Smooth muscle cell (in vitro differentiated cells): ENCODE data around the gene RGS18. TPM values are rescaled to one million over a fixed set of nuclear protein-coding genes. Genes with fewer than 3 reads are reported as not detected.
A peak's percentile ranks its signal among the peaks of the same experiment; 100 is the strongest.

ENCODE experiments used
- DNase-seq: peaks from one replicate; lab custom pipeline; 2025; ENCODE audit not compliant: unreplicated experiment; lab: John Stamatoyannopoulos, UW
- H2AFZ ChIP-seq: fragments of 200-600 bp; sonication (generic); 2 replicates; pipeline ENCODE4 v1.6.0; 2016; ENCODE audit warnings: antibody characterized with exemption, low read depth, mild to moderate bottlenecking
- H3F3A ChIP-seq: fragments of 200-600 bp; sonication (generic); 2 replicates; pipeline ENCODE4 v1.6.0; 2017; ENCODE audit warnings: antibody characterized with exemption, low read depth
- H3K27ac ChIP-seq: fragments of 200-600 bp; sonication (generic); 2 replicates; pipeline ENCODE4 v1.5.1; 2016; ENCODE audit warnings: low read depth, mild to moderate bottlenecking
- H3K27me3 ChIP-seq: fragments of 200-600 bp; sonication (generic); 2 replicates; pipeline ENCODE4 v1.6.1; 2016; ENCODE audit warnings: low read depth, mild to moderate bottlenecking
- H3K36me3 ChIP-seq: fragments of 200-600 bp; sonication (generic); 2 replicates; pipeline ENCODE4 v1.5.1; 2016; ENCODE audit warnings: low read depth
- H3K4me1 ChIP-seq: fragments of 200-600 bp; sonication (generic); 2 replicates; pipeline ENCODE4 v1.5.1; 2016; ENCODE audit warnings: low read depth
- H3K4me2 ChIP-seq: fragments of 200-600 bp; sonication (generic); 2 replicates; pipeline ENCODE4 v1.6.0; 2016; ENCODE audit warnings: mild to moderate bottlenecking
- H3K4me3 ChIP-seq: fragments of 200-600 bp; sonication (generic); 2 replicates; pipeline ENCODE4 v1.5.1; 2016; ENCODE audit warnings: mild to moderate bottlenecking
- H3K79me2 ChIP-seq: fragments of 200-600 bp; sonication (generic); 2 replicates; pipeline ENCODE4 v1.6.0; 2016; ENCODE audit warnings: low read depth, mild to moderate bottlenecking
- H3K9ac ChIP-seq: fragments of 200-600 bp; sonication (generic); 2 replicates; pipeline ENCODE4 v1.6.0; 2016; ENCODE audit warnings: low read depth
- H3K9me3 ChIP-seq: fragments of 200-600 bp; sonication (generic); replicated peaks from 2 replicates; pipeline ENCODE4 v1.5.1; 2016; ENCODE audit warnings: low read depth
- H4K20me1 ChIP-seq: fragments of 200-600 bp; sonication (generic); 2 replicates; pipeline ENCODE4 v1.6.0; 2016; ENCODE audit warnings: low read depth
- CTCF ChIP-seq: fragments of 200-600 bp; sonication (generic); IDR thresholded peaks from 2 replicates; pipeline ENCODE4 v1.5.1; 2017; ENCODE audit warnings: borderline replicate concordance, mild to moderate bottlenecking, antibody characterized with exemption; ENCODE audit not compliant: insufficient read depth, poor library complexity, severe bottlenecking
- WGBS: methylation state at CpG from one replicate; pipeline ENCODE4 v1.1.7; 2016; ENCODE audit warnings: low lambda C conversion rate; 5-methylcytosine and 5-hydroxymethylcytosine counted together
- polyA plus RNA-seq: library from polyadenylated mRNA; unstranded; fragments of >200 nt; fragmentation: Nextera tagmentation; extraction: Ambion mirVana; gene quantifications from 2 replicates; pipeline ENCODE4 v1.2.1, GENCODE V29; 2016
- total RNA-seq: library from RNA; depleted of rRNA; stranded (reverse); fragments of >200 nt; gene quantifications from 2 replicates; pipeline ENCODE4 v1.2.3, GENCODE V29; 2014

RGS18 gene
- total and polyA plus RNA-seq, 2 experiments from 2014 or later, result not detected

GRCh38 chr1:192170196-192170984 is 12.1 kb downstream of the RGS18 start:
- Histone ChIP-seq H3K9ac (no peak overlapping the region), H3F3A (no peaks in the 10 kb centered on the region), H3K36me3 (no peaks in the 10 kb centered on the region), H2AFZ (no peak overlapping the region), H3K79me2 (no peaks in the 10 kb centered on the region), H4K20me1 (no peaks in the 10 kb centered on the region), H3K27me3 (no peaks in the 10 kb centered on the region), H3K4me3 (no peak overlapping the region), H3K4me2 (no peak overlapping the region), H3K27ac (no peak overlapping the region), H3K4me1 (no peaks in the 10 kb centered on the region), H3K9me3 (no peaks in the 10 kb centered on the region)
- 51% methylated on average over 6 of the region's 6 CpGs for WGBS
- no peak for TF ChIP-seq CTCF
- DNase-seq, result no peak

GRCh38 chr1:192171123-192171522 is 12.9 kb downstream of the RGS18 start:
- Histone ChIP-seq H3K36me3 (no peaks in the 10 kb centered on the region), H3K4me3 (no peak overlapping the region), H2AFZ (peak overlapping the region; percentile 29), H3K9me3 (no peaks in the 10 kb centered on the region), H3K27ac (no peak overlapping the region), H3K27me3 (no peaks in the 10 kb centered on the region), H4K20me1 (no peaks in the 10 kb centered on the region), H3F3A (no peaks in the 10 kb centered on the region), H3K4me1 (no peaks in the 10 kb centered on the region), H3K9ac (no peak overlapping the region), H3K4me2 (no peak overlapping the region), H3K79me2 (no peaks in the 10 kb centered on the region)
- 65% methylated on average over 3 of the region's 3 CpGs for WGBS
- no peak for TF ChIP-seq CTCF
- no peak for DNase-seq

GRCh38 chr1:192175971-192176370 is 17.7 kb downstream of the RGS18 start:
- H3K27ac ChIP-seq, result no peak overlapping the region
- DNase-seq, result no peak
- H2AFZ ChIP-seq, result no peak overlapping the region
- H3K79me2 ChIP-seq, result no peaks in the 10 kb centered on the region
- H3K9ac ChIP-seq, result no peak overlapping the region
- H3K36me3 ChIP-seq, result no peaks in the 10 kb centered on the region
- no peaks in the 10 kb centered on the region for H3K4me1 ChIP-seq
- H4K20me1 ChIP-seq, result no peaks in the 10 kb centered on the region
- WGBS, result 88% methylated on average over 2 of the region's 2 CpGs
- no peaks in the 10 kb centered on the region for H3F3A ChIP-seq
- H3K9me3 ChIP-seq, result no peaks in the 10 kb centered on the region
- H3K4me2 ChIP-seq, result no peak overlapping the region
- H3K27me3 ChIP-seq, result no peaks in the 10 kb centered on the region
- no peak overlapping the region for H3K4me3 ChIP-seq
- no peak for TF ChIP-seq CTCF

- Histone ChIP-seq H4K20me1 (no peaks in the 10 kb centered on the region), H3K4me1 (no peaks in the 10 kb centered on the region), H3K4me2 (no peak overlapping the region), H3K79me2 (no peaks in the 10 kb centered on the region), H3K36me3 (no peaks in the 10 kb centered on the region), H3K4me3 (no peak overlapping the region), H3K27ac (no peak overlapping the region), H3F3A (no peaks in the 10 kb centered on the region), H3K9me3 (no peaks in the 10 kb centered on the region), H3K27me3 (no peaks in the 10 kb centered on the region), H3K9ac (no peak overlapping the region), H2AFZ (no peak overlapping the region)
- no peak for DNase-seq
- 100% methylated on average over 1 of the region's 1 CpG for WGBS
- no peak for TF ChIP-seq CTCF
Measured at GRCh38 chr1:192183788-192184187, 25.5 kb downstream of the RGS18 start.
